Vagina (tissue), 2 donors: ENCODE results near the gene HOXC10. TPM values are rescaled to one million over a fixed set of nuclear protein-coding genes. Genes with fewer than 3 reads are reported as not detected.

ENCODE experiments used
- DNase-seq, 2 donors: peaks; one replicate each; pipeline ENCODE4 v3.0.0-alpha.2; 2017; ENCODE audit errors: extremely low spot score in 2 of 2
- H3K27ac ChIP-seq: fragments of 200-600 bp; sonication (generic); one replicate; pipeline ENCODE4 v1.5.1; 2019
- H3K27me3 ChIP-seq: fragments of 200-600 bp; sonication (generic); one replicate; pipeline ENCODE4 v1.5.1; 2019
- H3K36me3 ChIP-seq, 2 donors: fragments of 200-600 bp; sonication (generic); one replicate each; pipeline ENCODE4 v1.5.1; 2017 to 2019
- H3K4me1 ChIP-seq: fragments of 200-600 bp; sonication (generic); one replicate; pipeline ENCODE4 v1.5.1; 2019
- H3K4me3 ChIP-seq, 2 donors: fragments of 200-600 bp; sonication (generic); 1 replicate in 1 of 2; 2 replicates in 1 of 2; pipeline ENCODE4 v1.5.1; 2016 to 2019
- H3K9me3 ChIP-seq: fragments of 200-600 bp; sonication (generic); one replicate; pipeline ENCODE4 v1.5.1; 2019
- CTCF ChIP-seq, 3 experiments: fragments of 450-650 bp in 2 of 3; fragments of 200-600 bp in 1 of 3; sonication (generic) in 1 of 3; IDR thresholded peaks; one replicate each; pipeline ENCODE4 v1.5.1; 2017 to 2019; ENCODE audit warnings: antibody characterized with exemption in 3 of 3, mild to moderate bottlenecking in 2 of 3, moderate library complexity in 2 of 3
- POLR2A ChIP-seq, 2 donors: fragments of 450-650 bp; IDR thresholded peaks; one replicate each; pipeline ENCODE4 v1.6.1; 2017; ENCODE audit warnings: antibody characterized with exemption in 2 of 2, mild to moderate bottlenecking in 2 of 2, moderate library complexity in 2 of 2
- POLR2AphosphoS5 ChIP-seq, 2 donors: sonication (generic); formaldehyde crosslinking; IDR thresholded peaks; one replicate each; pipeline ENCODE4 v1.9.0; 2017; ENCODE audit warnings: antibody characterized with exemption in 2 of 2, mild to moderate bottlenecking in 2 of 2, low read depth in 1 of 2; ENCODE audit not compliant: insufficient read depth in 1 of 2
- intact Hi-C: fragments of 100-400 bp; cut with DNase I; formaldehyde crosslinking; loops from one replicate; pipeline ENCODE4 v1.15.1; 2023
- total RNA-seq: library from RNA; depleted of rRNA; stranded (reverse); fragments of >200 nt; gene quantifications from one replicate; pipeline ENCODE4 v1.2.3, GENCODE V29; 2016

HOXC10 gene
- total RNA-seq, 1 donor from 2014 or later: not detected

- H3K9me3 ChIP-seq: no peaks in the 10 kb centered on the region
- no peaks in the 10 kb centered on the region for H3K27me3 ChIP-seq
- DNase-seq: no peak
- no peak overlapping the region for H3K27ac ChIP-seq
- no peaks in the 10 kb centered on the region for H3K36me3 ChIP-seq
- no peak overlapping the region for H3K4me3 ChIP-seq
- intact Hi-C loops: loop anchor here (5.0 kb wide), 1 partner anchor 162 kb away; no protein-coding TSS in a partner anchor
- H3K4me1 ChIP-seq: peaks cover 35% of the 10 kb centered on the region
- TF ChIP-seq POLR2AphosphoS5 (IDR thresholded peaks at IDR 0.05; ENCODE audit: insufficient read depth in 1 of 2, low read depth in 1 of 2): no peak
- no peak for TF ChIP-seq POLR2A (IDR thresholded peaks at IDR 0.05)
- TF ChIP-seq CTCF (IDR thresholded peaks at IDR 0.05): no peak
Measured at GRCh38 chr12:54034785-54035310, 49.9 kb downstream of the HOXC10 start.

GRCh38 chr12:54035568-54036264 lies 50.8 kb downstream of the HOXC10 start:
- no peaks in the 10 kb centered on the region for H3K27me3 ChIP-seq
- no peaks in the 10 kb centered on the region for H3K36me3 ChIP-seq
- H3K27ac ChIP-seq: no peak overlapping the region
- DNase-seq: no peak
- no peak overlapping the region for H3K4me3 ChIP-seq
- intact Hi-C loops: no loop called here
- no peak for TF ChIP-seq POLR2A (IDR thresholded peaks at IDR 0.05)
- no peak for TF ChIP-seq CTCF (IDR thresholded peaks at IDR 0.05)
- no peak for TF ChIP-seq POLR2AphosphoS5 (IDR thresholded peaks at IDR 0.05; ENCODE audit: insufficient read depth in 1 of 2, low read depth in 1 of 2)
- no peaks in the 10 kb centered on the region for H3K9me3 ChIP-seq
- peaks cover 31% of the 10 kb centered on the region for H3K4me1 ChIP-seq

- Histone ChIP-seq H3K36me3 (no peaks in the 10 kb centered on the region), H3K4me1 (peaks cover 25% of the 10 kb centered on the region), H3K4me3 (no peak overlapping the region), H3K27me3 (no peaks in the 10 kb centered on the region), H3K27ac (no peak overlapping the region), H3K9me3 (no peaks in the 10 kb centered on the region)
- no peak for DNase-seq
- intact Hi-C loops: no loop called here
- TF ChIP-seq POLR2AphosphoS5 (IDR thresholded peaks at IDR 0.05; ENCODE audit: insufficient read depth in 1 of 2, low read depth in 1 of 2): no peak
- TF ChIP-seq POLR2A (IDR thresholded peaks at IDR 0.05): no peak
- TF ChIP-seq CTCF (IDR thresholded peaks at IDR 0.05): no peak
Measured at GRCh38 chr12:54036620-54037359, 51.8 kb downstream of the HOXC10 start.

GRCh38 chr12:54037360-54038283 lies 52.7 kb downstream of the HOXC10 start:
- TF ChIP-seq POLR2A (IDR thresholded peaks at IDR 0.05): no peak
- no peak for TF ChIP-seq CTCF (IDR thresholded peaks at IDR 0.05)
- no peak for TF ChIP-seq POLR2AphosphoS5 (IDR thresholded peaks at IDR 0.05; ENCODE audit: insufficient read depth in 1 of 2, low read depth in 1 of 2)
- Histone ChIP-seq H3K4me1 (peaks cover 21% of the 10 kb centered on the region), H3K36me3 (no peaks in the 10 kb centered on the region), H3K9me3 (no peaks in the 10 kb centered on the region), H3K27ac (no peak overlapping the region), H3K4me3 (no peak overlapping the region), H3K27me3 (no peaks in the 10 kb centered on the region)
- DNase-seq: no peak
- intact Hi-C loops: no loop called here
